H1 (cell line): Measurements from ENCODE around the gene ATP2B1. TPM values are rescaled to one million over a fixed set of nuclear protein-coding genes. Genes with fewer than 3 reads are reported as not detected.

Experiments used
- MAFK ChIP-seq: IDR thresholded peaks from 2 replicates; pipeline ENCODE4 v1.6.1; 2012; ENCODE audit warnings: low read depth, mild to moderate bottlenecking, improper control_type of control experiment, low read length
- MAX ChIP-seq: IDR thresholded peaks from 2 replicates; pipeline ENCODE4 v1.6.1; 2012; ENCODE audit warnings: inconsistent platforms
- SAP30 ChIP-seq: fragments of 300-600 bp; sonication (generic); IDR thresholded peaks from 2 replicates; pipeline ENCODE4 v1.7.1; 2012; ENCODE audit warnings: low read length, moderate library complexity, mild to moderate bottlenecking, inconsistent platforms; ENCODE audit not compliant: insufficient read depth, insufficient replicate concordance
- SIX5 ChIP-seq: IDR thresholded peaks from 2 replicates; pipeline ENCODE4 v1.6.1; 2011; ENCODE audit warnings: mild to moderate bottlenecking, low read depth, low read length
- SUZ12 ChIP-seq: fragments of 200-600 bp; sonication (generic); IDR thresholded peaks from 2 replicates; pipeline ENCODE4 v1.6.1; 2012; ENCODE audit warnings: mild to moderate bottlenecking, inconsistent platforms, low read length, moderate library complexity, mixed read lengths
- polyA plus RNA-seq, 7 experiments: library from polyadenylated mRNA; depleted of rRNA in 3 of 7; stranded (reverse) in 5 of 7; unstranded in 2 of 7; fragments of >200 nt in 5 of 7; fragments of 200-250 nt in 2 of 7; gene quantifications; 1 replicate in 5 of 7; 2 replicates in 1 of 7; 4 replicates in 1 of 7; pipeline versions ENCODE4 v1.2.1 to v1.2.3, GENCODE V29; 2011 to 2013; ENCODE audit warnings: missing spikeins in 2 of 7, mixed read lengths in 2 of 7
- total RNA-seq: library from RNA; stranded (reverse); fragmentation: NEBNext Ultra II Directional; extraction: Animal tissue kit (Norgen Biotek cat#: 25700); gene quantifications from 2 replicates; pipeline ENCODE4 v1.2.1, GENCODE V29; 2021

ATP2B1 gene
- total and polyA plus RNA-seq, 2 of the 8 experiments (the other 6 are each of a cell fraction or from before 2014, with no cell fraction given): 4.3 to 32.0 TPM

DNA sequence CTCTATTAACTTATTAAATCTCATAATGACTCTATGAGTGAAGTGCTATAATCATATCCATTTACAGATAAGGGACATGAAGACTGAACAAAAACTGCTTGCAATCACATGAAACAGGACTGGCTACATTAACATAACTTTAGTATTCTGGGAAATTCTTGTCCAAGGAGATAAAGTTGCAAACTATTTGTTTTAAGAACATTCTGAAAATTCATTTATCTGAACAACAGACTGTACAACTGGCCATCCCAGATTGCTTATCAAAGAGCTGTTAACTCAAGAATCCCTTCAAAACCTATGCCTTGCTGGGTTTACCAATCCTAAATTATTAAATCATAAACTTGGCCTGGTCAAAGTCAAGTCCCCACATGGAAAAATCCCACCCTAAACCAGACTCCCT is 143.6 kb downstream of the ATP2B1 start (continued):
- TF ChIP-seq MAX (no peak), SAP30 (no peak), MAFK (no peak), SUZ12 (no peak), SIX5 (no peak)
